NCI-H2107 treated with DMSO at 0.1 percent for 48 hours (cell line): ENCODE measurements around the gene ZNF398.

Source experiments
- DNase-seq: peaks from one replicate; lab custom pipeline; 2025; ENCODE audit not compliant: unreplicated experiment; lab: John Stamatoyannopoulos, UW

The ZNF398 gene

DNA sequence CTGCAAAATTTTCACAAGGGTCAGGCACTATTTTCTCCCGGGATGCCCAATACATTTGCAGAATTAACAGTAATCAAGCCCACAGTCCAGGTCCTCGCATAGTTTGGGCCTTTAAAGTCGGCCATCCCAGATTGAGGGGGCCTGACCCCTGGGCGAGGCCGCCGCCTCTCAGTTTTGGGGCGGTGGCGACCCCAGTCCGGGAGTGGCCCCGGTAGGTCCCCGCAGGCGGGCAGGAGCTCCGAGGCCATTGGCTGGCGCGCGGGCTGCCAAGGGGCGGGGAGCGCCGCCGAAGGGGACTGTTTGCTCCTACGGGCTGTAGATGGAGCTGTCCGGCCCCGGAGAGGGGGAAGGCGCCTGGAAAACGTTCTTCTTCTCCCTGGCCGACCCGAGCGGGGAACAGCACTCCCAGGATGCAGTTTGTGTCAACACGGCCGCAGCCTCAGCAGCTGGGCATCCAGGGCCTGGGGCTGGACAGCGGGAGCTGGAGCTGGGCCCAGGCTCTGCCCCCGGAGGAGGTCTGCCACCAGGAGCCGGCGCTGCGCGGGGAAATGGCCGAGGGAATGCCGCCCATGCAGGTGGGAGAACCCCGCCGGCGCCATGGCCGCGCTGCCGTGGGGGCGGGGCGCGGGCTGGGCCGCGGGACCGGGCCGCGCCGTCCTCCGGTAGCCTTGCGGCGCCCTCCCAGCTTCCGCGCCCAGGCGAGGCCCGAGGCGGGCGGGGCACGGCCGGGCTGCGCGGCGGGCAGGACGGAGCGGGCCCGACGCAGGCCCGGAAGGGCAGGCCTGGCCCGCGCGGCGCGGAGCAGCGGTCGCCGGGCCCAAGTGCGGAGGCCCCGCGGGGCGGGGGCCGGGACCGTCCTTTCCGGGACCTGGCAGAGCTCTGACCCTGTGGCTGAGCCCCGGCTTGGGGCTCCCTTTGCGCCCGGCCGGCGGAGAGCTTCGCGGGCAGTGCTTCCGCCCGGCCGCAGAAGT, 48.2 kb downstream of the ZNF398 start, which contains the start of gene ZNF282:
Gene ZNF282, plus strand, starts transcription at position 367 of the 971 bp plus-strand sequence. Its CDS starts 44 bp downstream, at position 411.
- DNase-seq: peak; percentile 66

DNA sequence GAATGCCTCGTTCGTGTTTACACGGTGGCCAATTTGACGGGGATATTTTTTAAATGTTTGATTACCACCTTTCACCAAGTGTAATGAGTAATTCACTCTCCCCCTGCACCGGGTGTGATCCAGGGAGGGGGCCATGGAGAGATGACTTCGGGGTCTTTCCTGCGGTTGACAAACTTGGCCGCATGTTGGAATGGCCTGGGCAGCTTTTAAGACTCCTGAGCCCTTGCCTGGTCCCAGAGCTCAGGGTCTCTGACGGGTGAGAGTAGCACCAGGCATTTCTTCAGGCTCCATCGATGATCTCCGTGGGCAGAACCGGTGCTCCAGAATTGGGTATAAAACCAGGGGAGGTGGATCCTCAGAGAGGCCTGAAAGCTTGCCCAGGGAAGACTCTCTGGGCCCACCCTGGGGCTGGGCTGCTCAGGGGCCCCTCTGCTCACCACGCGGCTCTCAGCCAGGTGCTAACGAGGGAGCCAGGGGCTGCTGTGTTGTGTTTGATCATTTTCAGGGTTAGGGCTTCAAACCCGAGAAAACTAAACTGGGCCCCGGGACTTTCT, 49.0 kb downstream of the ZNF398 start:
- DNase-seq: no peak

DNA sequence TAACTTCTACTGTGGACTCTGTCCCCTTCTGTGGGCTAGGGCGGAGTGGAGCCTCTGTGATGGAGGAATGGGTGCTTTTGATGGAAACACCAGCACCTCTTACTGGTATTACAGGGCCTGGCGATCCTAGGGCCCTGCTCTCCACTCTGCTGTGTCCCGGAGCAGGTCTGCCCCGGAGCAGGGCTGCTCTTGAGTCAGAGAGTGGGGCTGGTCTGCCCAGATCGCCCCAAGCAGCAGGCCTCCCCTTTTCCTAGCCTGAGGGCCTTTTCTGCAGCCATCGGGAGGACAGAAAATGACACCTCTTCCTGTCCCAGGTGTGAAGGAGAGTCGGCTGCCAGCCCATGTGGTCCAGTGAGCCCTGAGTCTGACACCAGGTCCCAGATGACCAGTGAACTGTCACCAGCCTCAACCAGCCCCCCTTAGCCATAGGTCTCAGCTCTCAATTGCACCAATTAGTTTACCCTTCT, 49.5 kb downstream of the ZNF398 start:
- no peak for DNase-seq

DNA sequence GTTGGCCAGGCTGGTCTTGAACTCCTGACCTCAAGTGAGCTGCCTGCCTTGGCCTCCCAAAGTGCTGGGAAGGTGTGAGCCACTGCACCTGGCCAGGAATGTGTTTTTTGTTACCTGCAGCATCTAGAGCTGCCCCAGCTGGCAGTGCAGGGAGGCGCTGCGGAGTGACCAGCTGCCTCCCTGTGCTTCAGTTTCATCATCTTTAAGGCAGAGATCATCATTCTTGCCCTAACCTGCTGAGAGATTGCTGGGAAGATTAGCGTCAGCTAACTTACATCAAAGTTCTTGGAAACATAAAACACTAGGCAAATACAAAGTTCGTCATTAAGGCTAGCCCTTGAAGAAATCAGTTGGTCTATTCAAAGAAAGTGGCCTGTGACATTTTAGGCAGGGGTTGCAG, 50.4 kb downstream of the ZNF398 start:
- DNase-seq: no peak

DNA sequence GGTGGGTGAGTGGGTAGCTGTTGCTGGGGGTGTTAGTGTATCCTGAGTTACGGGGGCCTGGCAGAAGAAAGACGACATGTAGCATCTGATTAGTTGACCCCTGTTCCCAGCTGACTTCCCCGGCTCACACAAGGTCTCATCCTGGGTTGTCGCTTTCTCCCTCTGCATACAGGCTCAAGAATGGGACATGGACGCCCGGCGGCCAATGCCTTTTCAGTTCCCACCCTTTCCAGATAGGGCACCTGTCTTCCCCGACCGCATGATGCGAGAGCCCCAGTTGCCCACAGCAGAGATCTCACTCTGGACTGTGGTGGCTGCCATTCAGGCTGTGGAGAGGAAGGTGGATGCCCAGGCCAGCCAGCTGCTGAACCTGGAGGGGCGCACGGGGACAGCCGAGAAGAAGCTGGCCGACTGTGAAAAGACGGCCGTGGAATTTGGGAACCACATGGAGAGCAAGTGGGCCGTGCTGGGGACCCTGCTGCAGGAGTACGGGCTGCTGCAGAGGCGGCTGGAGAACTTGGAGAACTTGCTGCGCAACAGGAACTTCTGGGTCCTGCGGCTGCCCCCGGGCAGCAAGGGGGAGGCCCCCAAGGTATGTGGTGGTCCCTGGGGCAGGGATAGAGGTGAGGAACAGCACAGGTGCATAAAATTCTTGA, 51.0 kb downstream of the ZNF398 start:
- no peak for DNase-seq

DNA sequence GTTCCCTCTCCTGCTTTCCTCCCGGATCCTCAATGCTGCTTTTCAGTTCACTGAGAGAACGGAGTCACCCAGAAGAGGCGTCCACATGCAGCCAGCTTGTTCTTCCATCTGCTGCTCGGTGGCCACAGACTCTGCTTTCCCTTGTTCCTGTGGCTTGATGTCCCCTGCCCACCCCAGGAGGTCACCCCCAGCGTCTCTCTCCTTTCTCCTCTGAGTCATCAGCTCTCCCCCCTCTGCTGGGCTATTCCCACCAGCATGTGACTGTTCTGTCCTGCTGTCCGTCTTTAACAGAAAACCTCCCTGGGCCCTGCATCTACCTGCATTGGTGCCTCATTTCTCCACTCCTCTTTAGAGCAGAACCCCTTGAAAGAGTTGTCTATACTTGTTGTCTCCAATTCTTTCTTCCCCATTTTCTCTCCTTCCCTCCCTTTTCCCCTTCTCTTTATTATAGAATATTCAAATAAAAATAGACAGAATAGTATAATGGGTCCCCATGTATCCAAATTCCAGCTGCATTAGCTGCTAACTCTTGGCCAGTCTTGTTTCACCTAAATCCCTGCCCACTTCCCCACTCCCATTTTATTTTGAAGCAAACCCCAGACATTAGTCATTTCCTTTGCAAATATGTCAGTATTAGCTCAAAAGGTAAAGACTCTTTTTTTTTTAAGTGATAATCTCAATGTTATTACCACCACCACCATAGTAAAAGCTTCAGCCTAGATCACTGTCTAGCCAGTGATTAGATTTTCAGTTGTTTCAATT, 52.2 kb downstream of the ZNF398 start:
- DNase-seq: no peak

DNA sequence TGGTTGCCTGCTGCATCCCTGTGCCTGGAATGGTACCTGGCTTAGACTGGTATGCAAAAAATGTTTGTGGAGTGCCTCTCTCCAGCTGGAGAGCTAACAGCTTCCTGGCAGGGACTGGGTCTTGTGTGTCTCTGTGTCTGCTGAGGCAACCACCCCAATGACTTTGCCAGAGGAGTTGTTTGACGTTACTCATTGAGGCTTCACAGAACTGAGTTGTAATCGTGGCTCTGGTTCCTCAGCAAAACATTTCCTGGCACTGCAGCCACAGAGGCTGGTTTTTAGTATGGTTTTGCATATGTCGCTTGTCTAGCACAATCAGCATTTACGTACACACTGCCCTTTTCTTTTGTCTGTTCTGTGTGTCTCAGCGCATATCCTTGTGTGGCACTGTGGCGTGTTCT, 55.6 kb downstream of the ZNF398 start:
- no peak for DNase-seq

DNA sequence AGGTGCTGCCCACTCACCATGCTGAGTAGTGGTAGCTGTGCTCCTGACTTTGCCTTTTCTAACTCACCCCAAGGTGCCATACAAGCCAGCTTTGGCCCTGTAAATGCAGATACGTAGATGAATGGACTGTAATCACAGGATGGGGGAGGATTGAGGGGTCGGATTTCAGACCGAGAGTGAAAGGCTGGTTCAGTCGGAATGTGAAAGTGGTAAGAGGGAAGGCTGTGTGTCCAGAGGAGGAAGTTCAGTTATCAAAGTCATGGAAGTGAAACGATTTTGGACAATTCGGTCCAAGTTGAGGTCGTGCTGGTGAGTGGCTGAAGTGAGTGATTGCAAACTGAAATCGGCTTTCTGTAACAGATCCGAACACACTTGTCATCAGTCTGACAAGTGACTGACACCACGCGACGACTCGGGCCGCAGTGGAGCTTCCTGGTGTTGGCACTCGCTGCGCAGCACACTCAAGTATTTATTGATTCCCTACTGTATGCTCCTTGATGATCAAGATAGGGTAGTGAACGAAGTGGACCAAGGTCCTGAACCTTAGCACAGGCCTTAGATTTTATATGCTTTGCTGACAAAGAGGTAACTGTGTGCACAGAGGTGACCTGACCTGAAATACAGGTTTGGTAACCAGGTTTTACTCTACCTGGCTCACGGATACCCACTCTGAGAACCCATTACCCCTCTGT, 58.6 kb downstream of the ZNF398 start:
- DNase-seq: peak; percentile 20

DNA sequence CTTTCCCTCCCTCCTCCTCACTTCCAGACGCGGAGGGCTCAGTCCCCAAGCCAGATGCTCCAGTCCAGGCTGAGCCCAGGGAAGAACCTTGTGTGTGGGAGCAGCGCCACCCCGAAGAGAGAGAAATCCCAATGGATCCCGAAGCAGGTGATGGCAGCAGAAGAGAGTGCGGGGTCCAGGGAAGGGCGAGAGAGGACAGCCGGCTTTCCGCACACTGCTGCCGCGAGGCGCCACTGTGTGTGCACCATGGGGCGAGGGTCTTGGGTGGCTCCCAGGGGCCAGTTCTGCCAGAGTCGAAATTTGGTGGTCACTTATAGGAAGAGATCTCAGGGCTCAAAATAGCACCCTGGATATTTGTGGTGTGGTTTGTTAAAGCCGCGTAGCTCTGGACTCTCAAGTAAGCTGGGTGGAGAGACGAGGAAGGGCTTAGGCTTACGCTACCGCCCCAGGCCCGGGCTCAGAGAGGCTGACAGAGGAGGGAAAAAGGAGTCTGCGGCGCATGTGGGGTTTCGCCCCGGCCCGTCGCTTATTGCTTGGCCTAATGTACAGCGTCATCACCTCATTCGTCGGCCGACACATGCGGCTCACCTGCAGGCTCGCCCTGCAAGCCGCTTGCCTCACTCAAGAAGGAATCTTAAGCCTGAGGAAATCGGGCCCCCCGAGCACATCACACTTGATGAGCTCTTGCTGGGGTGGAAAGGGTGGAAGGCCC, 60.2 kb downstream of the ZNF398 start:
- DNase-seq: no peak

DNA sequence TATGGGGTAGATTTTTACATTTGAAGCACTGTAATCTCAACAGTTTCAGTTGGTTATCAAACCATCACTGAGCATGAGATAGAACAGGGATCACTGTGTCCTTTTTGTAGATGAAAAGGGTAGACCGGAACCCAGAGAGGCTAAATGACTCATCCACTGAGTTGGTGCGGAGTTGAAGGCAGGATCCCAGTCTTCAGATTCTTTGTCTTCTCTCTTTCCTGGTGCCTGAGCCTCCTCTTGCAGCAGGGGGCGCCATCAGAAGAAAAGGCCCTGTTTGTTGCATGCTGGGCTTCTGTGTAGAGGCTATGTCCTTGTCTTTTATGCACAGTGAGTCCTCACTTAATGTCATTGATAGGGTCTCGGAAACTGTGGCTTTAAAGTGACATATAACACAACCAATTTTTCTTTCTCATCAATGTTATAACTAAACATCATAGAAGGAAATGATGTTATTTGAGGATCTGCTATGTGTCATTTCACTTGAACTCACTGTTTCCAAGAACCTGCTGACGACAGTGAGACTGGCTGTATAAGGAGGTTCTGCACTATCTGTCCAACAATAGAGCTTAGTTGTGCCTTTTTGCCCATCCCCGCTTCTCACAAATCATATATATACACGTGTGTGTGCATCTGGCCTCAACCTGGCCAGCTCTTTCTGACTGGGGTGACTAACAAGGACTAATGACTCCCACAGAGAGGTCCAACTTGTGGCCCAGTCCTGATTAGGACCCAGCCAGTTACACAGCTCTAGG, 62.4 kb downstream of the ZNF398 start:
- DNase-seq: no peak

DNA sequence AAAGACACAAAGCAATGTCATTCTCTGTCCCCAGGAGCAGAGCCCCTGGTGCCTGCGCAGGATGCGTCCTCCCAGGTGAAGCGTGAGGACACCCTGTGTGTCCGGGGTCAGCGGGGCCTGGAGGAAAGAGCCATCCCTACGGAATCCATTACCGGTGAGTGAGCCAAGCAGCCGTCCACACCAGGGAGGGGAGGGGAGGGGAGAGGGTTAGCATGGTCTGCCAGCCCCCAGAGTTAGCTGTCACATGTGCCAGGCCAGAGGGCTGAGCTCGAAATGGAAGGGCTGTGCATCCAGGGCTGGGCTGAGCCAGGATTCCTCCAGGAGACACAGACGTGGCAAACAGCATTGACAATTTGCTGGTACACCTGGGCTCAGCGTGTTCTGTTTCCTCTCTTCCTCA, 63.3 kb downstream of the ZNF398 start:
- DNase-seq: no peak

DNA sequence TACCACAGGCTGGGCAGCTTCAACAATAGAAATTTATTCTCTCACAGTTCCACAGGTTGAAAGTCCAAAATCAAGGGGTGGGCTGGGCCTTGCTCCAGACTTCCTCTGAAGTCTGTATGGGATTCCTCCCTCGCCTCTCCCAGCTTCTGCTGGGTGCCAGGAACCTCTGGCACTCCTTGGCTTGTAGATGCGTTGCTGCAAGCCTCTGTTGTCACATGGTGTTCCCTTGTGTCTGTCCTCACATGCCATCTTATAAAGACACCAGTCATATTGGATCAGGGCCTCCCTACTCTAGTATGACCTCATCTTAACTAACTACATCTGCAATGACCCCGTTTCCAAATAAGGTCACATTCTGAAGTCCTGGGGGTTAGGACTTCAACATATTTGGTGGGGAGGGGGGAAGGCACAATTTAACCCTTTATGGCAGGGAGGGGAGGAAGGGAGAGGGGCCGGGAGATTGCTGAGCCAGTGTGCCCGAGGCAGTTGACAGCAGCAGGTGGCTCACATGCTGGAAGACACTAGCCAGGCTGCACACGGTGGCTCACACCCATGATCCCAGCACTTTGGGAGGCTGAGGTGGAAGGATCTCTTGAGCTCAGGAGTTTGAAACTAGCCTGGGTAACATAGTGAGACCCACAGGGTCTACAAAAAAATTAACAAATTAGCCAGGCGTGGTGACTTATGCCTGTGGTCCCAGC, 66.9 kb downstream of the ZNF398 start:
- DNase-seq: no peak

DNA sequence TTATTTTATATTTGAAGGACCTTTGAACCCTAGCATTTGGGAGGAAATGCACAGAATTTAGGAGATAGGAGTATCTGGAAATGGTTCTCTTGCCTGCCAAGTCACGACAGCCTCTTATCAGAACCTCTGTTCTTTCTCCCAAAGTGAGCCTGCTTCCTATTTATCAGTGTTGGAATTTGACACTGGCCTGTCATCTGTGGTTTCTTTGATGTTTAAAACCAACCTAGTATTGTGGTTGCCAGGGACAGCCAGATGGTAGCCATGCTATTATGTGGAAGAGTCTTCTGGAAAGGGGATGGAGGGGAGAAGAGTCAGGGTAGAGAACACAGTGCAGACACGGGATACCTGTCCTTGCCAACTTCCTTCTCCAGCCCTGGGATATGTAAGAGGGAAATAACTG, 69.1 kb downstream of the ZNF398 start:
- DNase-seq: no peak

DNA sequence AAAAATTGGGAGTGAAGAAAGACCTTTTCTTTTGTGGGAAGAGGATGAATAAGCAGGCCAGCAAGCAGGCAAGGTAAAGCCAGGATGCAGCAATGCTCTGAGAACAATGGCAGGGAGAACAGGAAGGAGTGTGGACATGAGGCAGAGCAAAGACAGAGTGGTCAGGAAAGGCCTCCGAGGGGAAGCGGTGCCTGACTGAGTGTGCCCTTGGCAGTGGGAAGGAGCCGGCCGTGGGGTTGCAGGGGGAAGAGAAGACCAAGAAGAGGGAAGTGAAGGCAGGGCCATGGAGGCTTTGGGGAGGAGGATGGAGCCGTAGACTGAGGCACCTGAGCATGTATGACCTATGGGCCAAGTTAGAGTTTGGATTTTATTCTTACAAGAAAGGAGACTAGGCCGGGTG, 70.3 kb downstream of the ZNF398 start:
- DNase-seq: no peak

DNA sequence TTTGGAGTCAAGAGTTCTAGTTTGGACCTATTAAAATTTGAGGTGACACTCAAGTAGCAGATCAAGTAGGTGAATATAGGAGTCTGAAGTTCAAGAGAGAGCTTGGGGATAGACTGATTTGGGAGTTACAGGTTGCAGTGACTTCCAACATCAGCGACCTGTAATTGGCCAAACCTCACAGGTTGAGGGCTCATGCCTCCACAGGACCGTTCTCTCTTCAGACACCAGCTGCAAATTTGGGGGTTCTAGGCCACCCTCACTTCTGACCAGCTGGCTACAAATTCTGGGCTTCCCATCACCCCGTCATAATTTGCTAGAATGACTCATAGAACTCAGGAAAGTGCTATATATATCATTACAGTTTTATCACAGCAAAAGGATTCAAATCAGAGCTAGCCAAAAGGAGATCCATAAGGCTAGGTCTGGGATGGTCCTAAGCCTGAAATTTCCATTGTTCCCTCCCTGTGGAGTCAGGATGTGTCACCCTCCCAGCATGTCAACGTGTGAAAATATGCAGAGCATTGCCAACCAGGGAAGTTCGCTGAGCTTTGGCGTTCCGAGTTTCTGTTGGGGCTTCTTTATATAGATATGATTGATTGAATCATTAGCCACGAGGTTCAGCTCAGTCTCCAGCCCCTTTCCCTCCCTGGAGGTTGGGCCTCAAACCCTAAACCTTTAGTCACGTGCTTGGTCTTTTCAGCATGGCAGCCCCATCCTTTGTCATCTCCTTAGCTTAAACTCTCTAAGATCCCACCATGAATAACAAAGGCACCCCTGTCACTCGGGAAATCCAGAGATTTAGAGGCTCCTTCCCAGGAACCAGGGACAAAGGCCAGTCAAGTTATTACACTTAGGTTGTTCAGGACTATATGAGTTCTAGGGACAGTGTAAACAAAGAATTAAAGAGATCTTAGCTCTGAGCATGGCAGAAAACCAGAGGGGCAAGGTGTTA, 71.5 kb downstream of the ZNF398 start:
- no peak for DNase-seq

DNA sequence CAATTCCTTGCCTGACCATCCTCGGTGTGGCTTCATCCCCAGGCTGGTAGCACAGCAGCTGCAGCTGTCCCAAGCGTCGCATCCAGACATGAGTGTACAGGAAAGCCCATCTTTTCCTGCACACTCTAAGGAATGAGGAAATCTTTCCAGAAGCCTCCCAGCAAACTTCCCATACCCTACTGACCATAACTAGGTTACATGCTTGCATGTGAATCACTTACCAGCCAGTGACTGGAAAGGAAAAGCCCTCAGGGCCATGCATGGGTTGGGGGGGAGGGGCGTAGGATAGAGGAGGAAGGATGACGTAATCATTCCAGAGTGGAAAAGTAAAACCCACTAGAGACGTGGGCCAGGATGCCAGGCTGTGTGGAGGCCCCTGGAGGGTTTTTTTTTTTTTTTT, 73.3 kb downstream of the ZNF398 start:
- no peak for DNase-seq

DNA sequence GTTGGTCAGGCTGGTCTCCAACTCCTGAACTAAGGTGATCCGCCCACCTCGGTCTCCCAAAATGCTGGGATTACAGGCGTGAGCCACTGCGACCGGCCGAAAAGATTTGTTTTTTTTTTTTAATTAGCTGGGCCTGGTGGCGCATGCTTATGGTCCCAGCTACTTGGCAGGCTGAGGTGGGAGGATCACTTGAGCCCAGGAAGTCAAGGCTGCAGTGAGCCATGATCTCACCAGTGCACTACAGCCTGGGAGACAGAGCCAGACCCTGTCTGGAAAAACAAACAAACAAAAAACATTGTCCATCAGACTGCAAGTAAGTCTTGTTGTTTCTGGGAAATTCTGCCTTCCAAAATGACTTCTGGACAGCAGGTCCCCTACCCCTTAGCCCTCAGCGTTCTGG, 75.9 kb downstream of the ZNF398 start:
- no peak for DNase-seq
